ENCODE data around the gene ILKAP. TPM values are rescaled to one million over a fixed set of nuclear protein-coding genes. Genes with fewer than 3 reads are reported as not detected.

The ILKAP gene
- total RNA-seq, 1 experiment from 2014 or later: 55.4 TPM

- intact Hi-C loops (cut with micrococcal nuclease; ENCODE audit: unreplicated experiment): no loop called here
- H3K27ac Mint-ChIP-seq (ENCODE audit: unreplicated experiment): no peak overlapping the region
- H3K27me3 Mint-ChIP-seq (ENCODE audit: unreplicated experiment): peaks cover 22% of the 10 kb centered on the region
- no TSS peak for BruUV-seq (replicated peaks)
- CTCF ChIA-PET: no interaction called here
- H3K4me1 Mint-ChIP-seq (ENCODE audit: low read depth, unreplicated experiment): peaks cover 10% of the 10 kb centered on the region
- peaks cover 21% of the 10 kb centered on the region for H3K36me3 Mint-ChIP-seq (ENCODE audit: insufficient read depth, unreplicated experiment)
- TF ChIP-seq CTCF (IDR thresholded peaks at IDR 0.05; ENCODE audit: unreplicated experiment): no peak
- no peak for DNase-seq
- no peaks in the 10 kb centered on the region for H3K9me3 Mint-ChIP-seq (ENCODE audit: low read depth, unreplicated experiment)
- H3K4me3 Mint-ChIP-seq (ENCODE audit: low read depth, unreplicated experiment): peak overlapping the region; percentile 79
Observed at GRCh38 chr2:238230699-238231098, 27.2 kb upstream of the ILKAP start.

GRCh38 chr2:238228700-238229099, 25.2 kb upstream of the ILKAP start:
- peaks cover 11% of the 10 kb centered on the region for H3K27me3 Mint-ChIP-seq (ENCODE audit: unreplicated experiment)
- CTCF ChIA-PET: no interaction called here
- no peaks in the 10 kb centered on the region for H3K9me3 Mint-ChIP-seq (ENCODE audit: low read depth, unreplicated experiment)
- H3K4me3 Mint-ChIP-seq (ENCODE audit: low read depth, unreplicated experiment): no peak overlapping the region
- DNase-seq: no peak
- no peak overlapping the region for H3K27ac Mint-ChIP-seq (ENCODE audit: unreplicated experiment)
- peaks cover 10% of the 10 kb centered on the region for H3K4me1 Mint-ChIP-seq (ENCODE audit: low read depth, unreplicated experiment)
- H3K36me3 Mint-ChIP-seq (ENCODE audit: insufficient read depth, unreplicated experiment): peaks cover 15% of the 10 kb centered on the region
- TF ChIP-seq CTCF (IDR thresholded peaks at IDR 0.05; ENCODE audit: unreplicated experiment): no peak
- intact Hi-C loops (cut with micrococcal nuclease; ENCODE audit: unreplicated experiment): no loop called here
- no TSS peak for BruUV-seq (replicated peaks)

- peaks cover 9% of the 10 kb centered on the region for H3K27me3 Mint-ChIP-seq (ENCODE audit: unreplicated experiment)
- H3K4me3 Mint-ChIP-seq (ENCODE audit: low read depth, unreplicated experiment): no peak overlapping the region
- H3K36me3 Mint-ChIP-seq (ENCODE audit: insufficient read depth, unreplicated experiment): peaks cover 15% of the 10 kb centered on the region
- no peak for TF ChIP-seq CTCF (IDR thresholded peaks at IDR 0.05; ENCODE audit: unreplicated experiment)
- CTCF ChIA-PET: no interaction called here
- H3K4me1 Mint-ChIP-seq (ENCODE audit: low read depth, unreplicated experiment): peaks cover 10% of the 10 kb centered on the region
- intact Hi-C loops (cut with micrococcal nuclease; ENCODE audit: unreplicated experiment): no loop called here
- H3K9me3 Mint-ChIP-seq (ENCODE audit: low read depth, unreplicated experiment): no peaks in the 10 kb centered on the region
- no peak overlapping the region for H3K27ac Mint-ChIP-seq (ENCODE audit: unreplicated experiment)
- BruUV-seq (replicated peaks): no TSS peak
- DNase-seq: no peak
Observed at GRCh38 chr2:238227587-238228032, 24.1 kb upstream of the ILKAP start.

- peaks cover 10% of the 10 kb centered on the region for H3K4me1 Mint-ChIP-seq (ENCODE audit: low read depth, unreplicated experiment)
- no peak overlapping the region for H3K4me3 Mint-ChIP-seq (ENCODE audit: low read depth, unreplicated experiment)
- peaks cover 15% of the 10 kb centered on the region for H3K36me3 Mint-ChIP-seq (ENCODE audit: insufficient read depth, unreplicated experiment)
- no TSS peak for BruUV-seq (replicated peaks)
- H3K27me3 Mint-ChIP-seq (ENCODE audit: unreplicated experiment): peaks cover 2% of the 10 kb centered on the region
- no peak for TF ChIP-seq CTCF (IDR thresholded peaks at IDR 0.05; ENCODE audit: unreplicated experiment)
- no peak overlapping the region for H3K27ac Mint-ChIP-seq (ENCODE audit: unreplicated experiment)
- intact Hi-C loops (cut with micrococcal nuclease; ENCODE audit: unreplicated experiment): no loop called here
- H3K9me3 Mint-ChIP-seq (ENCODE audit: low read depth, unreplicated experiment): no peaks in the 10 kb centered on the region
- DNase-seq: no peak
- CTCF ChIA-PET: no interaction called here
Observed at GRCh38 chr2:238226698-238227586, 23.4 kb upstream of the ILKAP start.
